Progenitor cell of endocrine pancreas (in vitro differentiated cells): ENCODE results near the gene GALNT2. TPM values are rescaled to one million over a fixed set of nuclear protein-coding genes. Genes with fewer than 3 reads are reported as not detected.

Source experiments
- DNase-seq: peaks from one replicate; pipeline ENCODE4 v3.0.0; 2021; ENCODE audit warnings: low spot score; ENCODE audit not compliant: unreplicated experiment
- H3K27ac Mint-ChIP-seq: 2 replicates; pipeline ENCODE4 v1.8.0; 2021; ENCODE audit warnings: mild to moderate bottlenecking, moderate library complexity, mixed read lengths
- H3K27me3 Mint-ChIP-seq: 2 replicates; pipeline ENCODE4 v1.8.0; 2021; ENCODE audit warnings: mixed read lengths
- H3K36me3 Mint-ChIP-seq: 2 replicates; pipeline ENCODE4 v1.8.0; 2022; ENCODE audit warnings: mixed read lengths; ENCODE audit not compliant: insufficient read depth
- H3K4me1 Mint-ChIP-seq: 2 replicates; pipeline ENCODE4 v1.8.0; 2021; ENCODE audit warnings: low read depth, mixed read lengths
- H3K4me3 Mint-ChIP-seq: 2 replicates; pipeline ENCODE4 v1.8.0; 2021; ENCODE audit warnings: low read depth, mild to moderate bottlenecking, moderate library complexity, mixed read lengths
- H3K9me3 Mint-ChIP-seq: 2 replicates; pipeline ENCODE4 v1.8.0; 2021; ENCODE audit warnings: low read depth, mixed read lengths
- total RNA-seq: library from RNA; stranded (reverse); gene quantifications from 2 replicates; pipeline ENCODE4 v1.2.1, GENCODE V29; 2021
- TF ChIP-seq, protein P1 (sequence below): fragments of 200-600 bp; sonication (generic); IDR thresholded peaks from one replicate; pipeline ENCODE4 v1.5.0; 2021; ENCODE audit warnings: antibody characterized with exemption, mild to moderate bottlenecking; ENCODE audit not compliant: unreplicated experiment

The GALNT2 gene
- total RNA-seq, 1 donor from 2014 or later = 95.2 TPM

DNA sequence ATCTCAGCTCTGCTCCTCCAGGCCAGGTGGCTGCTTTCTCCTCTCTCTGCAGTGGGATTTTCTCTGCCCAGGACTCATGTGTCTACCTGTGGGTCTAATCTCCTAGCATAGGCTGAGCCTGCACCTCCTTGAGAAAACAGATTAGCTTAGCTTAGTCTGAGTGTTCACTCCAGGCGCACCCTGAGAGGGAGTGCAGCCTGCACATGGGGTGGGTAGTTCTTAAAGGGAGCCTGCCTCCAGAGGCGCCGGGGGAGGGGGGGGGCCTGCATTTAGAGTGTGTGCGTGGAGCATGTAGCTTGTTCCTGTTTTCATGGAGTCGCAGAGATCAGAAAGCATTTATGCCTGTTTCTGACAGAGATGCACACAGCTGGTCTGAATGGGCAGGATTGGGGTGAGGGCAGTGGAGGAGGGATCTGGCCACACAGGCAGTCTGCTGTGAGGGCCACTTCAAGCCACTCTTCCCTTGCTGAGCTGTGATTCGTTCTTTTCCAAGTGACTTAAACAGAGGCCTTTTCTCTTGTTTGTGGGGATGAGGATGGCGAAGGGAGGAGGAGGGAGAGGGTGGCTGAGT is 45.2 kb downstream of the GALNT2 start:
- peaks cover 11% of the 10 kb centered on the region for H3K36me3 Mint-ChIP-seq
- H3K27ac Mint-ChIP-seq = peak overlapping the region; percentile 6
- peaks cover 30% of the 10 kb centered on the region for H3K4me1 Mint-ChIP-seq
- TF ChIP-seq, protein P1, sequence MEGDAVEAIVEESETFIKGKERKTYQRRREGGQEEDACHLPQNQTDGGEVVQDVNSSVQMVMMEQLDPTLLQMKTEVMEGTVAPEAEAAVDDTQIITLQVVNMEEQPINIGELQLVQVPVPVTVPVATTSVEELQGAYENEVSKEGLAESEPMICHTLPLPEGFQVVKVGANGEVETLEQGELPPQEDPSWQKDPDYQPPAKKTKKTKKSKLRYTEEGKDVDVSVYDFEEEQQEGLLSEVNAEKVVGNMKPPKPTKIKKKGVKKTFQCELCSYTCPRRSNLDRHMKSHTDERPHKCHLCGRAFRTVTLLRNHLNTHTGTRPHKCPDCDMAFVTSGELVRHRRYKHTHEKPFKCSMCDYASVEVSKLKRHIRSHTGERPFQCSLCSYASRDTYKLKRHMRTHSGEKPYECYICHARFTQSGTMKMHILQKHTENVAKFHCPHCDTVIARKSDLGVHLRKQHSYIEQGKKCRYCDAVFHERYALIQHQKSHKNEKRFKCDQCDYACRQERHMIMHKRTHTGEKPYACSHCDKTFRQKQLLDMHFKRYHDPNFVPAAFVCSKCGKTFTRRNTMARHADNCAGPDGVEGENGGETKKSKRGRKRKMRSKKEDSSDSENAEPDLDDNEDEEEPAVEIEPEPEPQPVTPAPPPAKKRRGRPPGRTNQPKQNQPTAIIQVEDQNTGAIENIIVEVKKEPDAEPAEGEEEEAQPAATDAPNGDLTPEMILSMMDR = no peak
- DNase-seq = no peak
- no peak overlapping the region for H3K4me3 Mint-ChIP-seq
- H3K9me3 Mint-ChIP-seq = no peaks in the 10 kb centered on the region
- H3K27me3 Mint-ChIP-seq = no peaks in the 10 kb centered on the region

DNA sequence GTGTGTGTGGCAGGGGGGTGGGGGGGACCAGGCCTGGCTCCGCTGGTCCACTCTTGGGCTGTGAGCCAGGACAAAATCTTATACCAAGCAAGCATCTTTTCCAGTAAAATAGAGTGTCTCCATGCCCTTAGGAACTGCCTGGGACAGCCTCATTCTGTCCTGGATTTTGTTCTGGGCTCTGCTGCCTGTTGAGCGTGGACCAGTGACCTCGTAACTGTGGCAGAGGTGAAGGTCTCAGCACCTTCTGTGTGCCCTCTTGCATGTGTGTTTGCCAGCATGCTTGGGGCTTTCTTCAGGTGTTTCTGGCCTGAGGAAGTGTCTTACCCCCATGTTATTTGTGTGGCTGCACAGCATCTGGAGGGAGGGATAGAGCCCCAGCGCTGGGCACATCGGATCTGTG is 45.7 kb downstream of the GALNT2 start:
- no peak overlapping the region for H3K4me3 Mint-ChIP-seq
- TF ChIP-seq, protein P1 = no peak
- peaks cover 33% of the 10 kb centered on the region for H3K4me1 Mint-ChIP-seq
- H3K36me3 Mint-ChIP-seq = peaks cover 11% of the 10 kb centered on the region
- H3K9me3 Mint-ChIP-seq = no peaks in the 10 kb centered on the region
- H3K27ac Mint-ChIP-seq = peak overlapping the region; percentile 23
- H3K27me3 Mint-ChIP-seq = no peaks in the 10 kb centered on the region
- no peak for DNase-seq

DNA sequence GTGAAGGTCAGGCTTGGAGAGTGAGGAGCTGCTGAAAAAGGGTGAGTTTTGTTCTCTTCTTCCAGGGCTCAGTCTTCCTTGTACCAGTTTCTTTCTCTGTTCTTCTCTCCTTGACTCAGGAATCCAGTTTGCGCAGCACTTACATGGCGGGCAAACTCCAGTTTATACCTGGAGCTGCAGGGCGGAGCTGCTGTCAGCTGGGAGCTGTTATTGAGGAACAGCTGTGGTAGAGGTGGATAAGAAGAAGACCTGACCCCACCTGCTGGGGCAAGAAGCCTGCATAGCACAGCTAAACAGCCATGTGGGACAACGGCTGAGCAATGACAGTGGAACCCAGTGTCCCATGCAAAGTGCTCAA is 46.2 kb downstream of the GALNT2 start:
- H3K27me3 Mint-ChIP-seq = no peaks in the 10 kb centered on the region
- no peak overlapping the region for H3K4me3 Mint-ChIP-seq
- TF ChIP-seq, protein P1 = no peak
- DNase-seq = no peak
- peaks cover 33% of the 10 kb centered on the region for H3K4me1 Mint-ChIP-seq
- H3K27ac Mint-ChIP-seq = peak overlapping the region; percentile 23
- peaks cover 11% of the 10 kb centered on the region for H3K36me3 Mint-ChIP-seq
- no peaks in the 10 kb centered on the region for H3K9me3 Mint-ChIP-seq

DNA sequence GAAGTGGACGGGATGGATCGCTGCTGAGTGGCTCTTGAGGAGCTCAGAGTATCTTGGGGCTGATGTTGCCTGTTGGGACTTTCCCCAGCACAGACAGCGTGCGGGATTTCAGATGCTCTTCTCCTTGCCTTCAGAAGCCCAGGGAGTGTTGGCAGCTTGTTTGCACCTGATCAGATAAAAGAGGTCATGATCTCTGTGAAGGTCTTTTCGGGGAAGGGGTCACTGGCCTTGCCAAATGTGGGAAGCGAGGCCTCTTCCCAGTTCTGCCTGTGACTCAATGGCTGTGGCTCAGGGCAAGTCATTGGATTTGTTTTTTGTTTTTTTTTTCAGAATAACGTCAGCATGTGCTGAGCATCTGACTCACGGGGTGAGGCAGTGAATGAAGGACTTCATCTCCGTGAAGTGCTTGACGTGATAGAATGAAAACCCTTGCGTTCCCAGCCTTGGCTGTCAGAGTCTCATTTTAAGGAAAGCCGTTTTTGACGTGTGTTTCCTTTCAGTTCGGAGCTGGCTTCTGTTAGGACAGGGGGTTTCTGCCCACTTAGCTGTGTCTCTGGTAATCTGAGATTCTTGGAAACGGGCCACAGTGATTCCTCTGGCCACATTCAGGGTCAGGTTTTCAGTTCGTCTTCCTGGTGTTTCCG is 46.7 kb downstream of the GALNT2 start:
- H3K4me1 Mint-ChIP-seq = peaks cover 31% of the 10 kb centered on the region

DNA sequence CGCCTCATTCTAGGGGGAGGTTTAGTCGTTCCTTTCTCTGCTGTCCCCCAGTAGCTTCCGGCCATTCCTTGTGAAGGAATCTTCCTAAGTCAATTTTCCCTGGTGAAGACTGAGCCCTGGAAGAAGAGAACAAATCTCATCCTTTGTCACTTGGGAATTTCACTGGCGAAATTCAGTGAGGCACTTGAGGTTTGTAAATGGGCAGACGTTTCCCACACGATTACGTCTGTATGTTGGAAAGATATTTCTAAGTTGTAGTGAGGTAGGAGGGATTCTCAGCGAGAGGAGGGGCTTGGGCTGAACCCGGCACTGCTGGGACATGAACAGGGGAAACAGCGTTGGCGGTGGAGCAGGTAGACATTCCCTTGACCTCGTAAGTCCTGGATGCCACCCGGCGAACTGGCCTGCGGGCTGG is 47.2 kb downstream of the GALNT2 start:
- Mint-ChIP-seq H3K27me3 (no peaks in the 10 kb centered on the region), H3K36me3 (peaks cover 11% of the 10 kb centered on the region), H3K9me3 (no peaks in the 10 kb centered on the region), H3K4me1 (peaks cover 31% of the 10 kb centered on the region), H3K4me3 (no peak overlapping the region), H3K27ac (peak overlapping the region; percentile 50)
- no peak for DNase-seq
- TF ChIP-seq, protein P1 = no peak

More for the DNA sequence above, 46.7 kb downstream of the GALNT2 start:
- no peaks in the 10 kb centered on the region for H3K9me3 Mint-ChIP-seq
- peaks cover 11% of the 10 kb centered on the region for H3K36me3 Mint-ChIP-seq
- DNase-seq = no peak
- TF ChIP-seq, protein P1 = no peak
- H3K27me3 Mint-ChIP-seq = no peaks in the 10 kb centered on the region
- no peak overlapping the region for H3K4me3 Mint-ChIP-seq
- peak overlapping the region; percentile 50 for H3K27ac Mint-ChIP-seq
